ENCODE measurements around the gene ACER3.

The ACER3 gene

GRCh38 chr11:76832361-76832760 is 28.4 kb upstream of the ACER3 start:
- DNase-seq (ENCODE audit: low read depth) = no peak
- no peak overlapping the region for H3K4me3 ChIP-seq (ENCODE audit: low read depth, low read length)

GRCh38 chr11:76834151-76834550 is 26.6 kb upstream of the ACER3 start:
- no peak for TF ChIP-seq CTCF (conservative IDR thresholded peaks at IDR 0.05; ENCODE audit: low read depth, low read length)
- DNase-seq (ENCODE audit: low read depth) = no peak
- H3K4me3 ChIP-seq (ENCODE audit: low read depth, low read length) = no peak overlapping the region

More at GRCh38 chr11:76832361-76832760, 28.4 kb upstream of the ACER3 start:
- TF ChIP-seq CTCF (conservative IDR thresholded peaks at IDR 0.05; ENCODE audit: low read depth, low read length) = no peak

- no peak for DNase-seq (ENCODE audit: low read depth)
- no peak for TF ChIP-seq CTCF (conservative IDR thresholded peaks at IDR 0.05; ENCODE audit: low read depth, low read length)
- no peak overlapping the region for H3K4me3 ChIP-seq (ENCODE audit: low read depth, low read length)
These were observed 25.7 kb upstream of the ACER3 start for GRCh38 chr11:76835036-76835435.

GRCh38 chr11:76835928-76836612 is 24.6 kb upstream of the ACER3 start:
- no peak overlapping the region for H3K4me3 ChIP-seq (ENCODE audit: low read depth, low read length)
- DNase-seq (ENCODE audit: low read depth) = peak; percentile 44
- TF ChIP-seq CTCF (conservative IDR thresholded peaks at IDR 0.05; ENCODE audit: low read depth, low read length) = no peak

- no peak overlapping the region for H3K4me3 ChIP-seq (ENCODE audit: low read depth, low read length)
- no peak for DNase-seq (ENCODE audit: low read depth)
- peak; percentile 27 for TF ChIP-seq CTCF (conservative IDR thresholded peaks at IDR 0.05; ENCODE audit: low read depth, low read length)
These were observed 24.0 kb upstream of the ACER3 start for GRCh38 chr11:76836613-76837291.

- no peak overlapping the region for H3K4me3 ChIP-seq (ENCODE audit: low read depth, low read length)
- no peak for DNase-seq (ENCODE audit: low read depth)
- no peak for TF ChIP-seq CTCF (conservative IDR thresholded peaks at IDR 0.05; ENCODE audit: low read depth, low read length)
These were observed 22.7 kb upstream of the ACER3 start for GRCh38 chr11:76837696-76838677.
